Measurements from ENCODE around the gene FAM111B.
A peak's percentile ranks its signal among the peaks of the same experiment; 100 is the strongest.
"Not testable (repeated sequence)": the region's sequence is repeated elsewhere in the genome, so short reads cannot be mapped to it uniquely, and the experiment has no call there.

DNA sequence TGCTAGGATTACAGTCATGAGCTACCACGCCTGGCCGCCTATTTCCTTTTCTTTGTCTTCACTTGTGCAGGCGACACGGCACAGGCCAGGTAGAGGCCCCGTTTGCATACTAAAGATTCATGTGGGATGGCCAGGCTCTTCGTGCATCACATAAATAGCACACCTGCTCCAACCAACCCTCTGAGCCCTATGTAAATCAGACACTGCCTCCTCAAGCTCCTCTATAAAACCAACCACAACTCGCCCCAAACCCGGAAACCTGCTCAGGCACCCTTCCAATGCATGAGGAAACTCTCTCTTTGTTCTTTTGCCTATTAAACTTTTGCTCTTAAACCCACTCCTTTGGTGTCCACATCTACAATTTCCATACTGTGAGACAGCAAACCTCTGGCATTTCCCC is 9.1 kb upstream of the FAM111B start:
- peak; percentile 63; the same call in 1 of the 2 replicates for TF ChIP-seq POLR2AphosphoS5 (IDR thresholded peaks at IDR 0.05; ENCODE audit: low read depth, low read length)
- TF ChIP-seq SPI1 (IDR thresholded peaks at IDR 0.05; ENCODE audit: low read depth, low read length): not testable (repeated sequence)

Data from GM12891 (cell line).